ENCODE data around the gene NEIL1.
A peak's percentile ranks its signal among the peaks of the same experiment; 100 is the strongest.

NEIL1 gene

DNA sequence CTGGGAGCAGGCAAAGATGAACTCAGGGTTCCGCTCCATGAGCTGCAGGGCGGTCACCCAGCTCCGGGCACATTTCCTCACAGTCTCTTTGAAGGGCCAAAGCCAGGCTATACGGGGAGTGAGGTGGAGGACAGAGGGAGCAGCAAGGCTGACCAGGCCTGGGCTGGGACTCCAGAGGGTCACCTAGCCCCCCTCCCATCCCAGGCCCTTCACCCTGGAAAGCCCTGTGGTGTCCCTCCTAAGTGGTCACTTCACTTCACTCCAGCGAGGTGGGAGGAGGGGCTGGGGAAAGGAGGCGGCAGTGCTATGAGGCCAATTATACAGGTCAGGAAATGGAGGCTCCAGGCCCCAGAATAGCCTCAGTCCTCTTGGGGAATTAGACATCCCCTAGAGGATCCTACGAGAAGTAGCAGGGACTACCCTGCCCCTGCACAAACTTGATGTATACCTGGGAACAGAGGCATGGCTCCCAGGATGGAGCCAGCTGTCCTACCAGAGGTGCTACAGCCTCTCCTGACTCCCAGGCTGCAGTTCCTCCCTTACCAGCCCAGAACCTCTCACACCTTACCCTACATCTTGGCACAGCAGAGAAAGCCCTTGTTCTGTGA, 15.9 kb downstream of the NEIL1 start:
- H3K27me3 ChIP-seq (ENCODE audit: control insufficient read depth, insufficient read depth, low read length) = no peaks in the 10 kb centered on the region
- no peak overlapping the region for H3K4me3 ChIP-seq (ENCODE audit: low read length)
- H3K27ac ChIP-seq (ENCODE audit: low read depth, low read length) = no peak overlapping the region
- H3K4me1 ChIP-seq (ENCODE audit: control insufficient read depth, insufficient read depth, low read length) = peaks cover 4% of the 10 kb centered on the region
- no peak overlapping the region for H3K9ac ChIP-seq (ENCODE audit: low read length)
- H3K36me3 ChIP-seq (ENCODE audit: control insufficient read depth, insufficient read depth, low read length) = peaks cover 39% of the 10 kb centered on the region

GRCh38 chr15:75363786-75364185, 16.9 kb downstream of the NEIL1 start:
- H3K4me1 ChIP-seq (ENCODE audit: control insufficient read depth, insufficient read depth, low read length) = peaks cover 5% of the 10 kb centered on the region
- no peak overlapping the region for H3K9ac ChIP-seq (ENCODE audit: low read length)
- H3K4me3 ChIP-seq (ENCODE audit: low read length) = no peak overlapping the region
- no peak overlapping the region for H3K27ac ChIP-seq (ENCODE audit: low read depth, low read length)
- H3K27me3 ChIP-seq (ENCODE audit: control insufficient read depth, insufficient read depth, low read length) = no peaks in the 10 kb centered on the region
- peaks cover 36% of the 10 kb centered on the region for H3K36me3 ChIP-seq (ENCODE audit: control insufficient read depth, insufficient read depth, low read length)

- Histone ChIP-seq H3K27me3 (ENCODE audit: control insufficient read depth, insufficient read depth, low read length) (no peaks in the 10 kb centered on the region), H3K27ac (ENCODE audit: low read depth, low read length) (no peak overlapping the region), H3K4me3 (ENCODE audit: low read length) (no peak overlapping the region), H3K9ac (ENCODE audit: low read length) (no peak overlapping the region), H3K4me1 (ENCODE audit: control insufficient read depth, insufficient read depth, low read length) (peaks cover 11% of the 10 kb centered on the region), H3K36me3 (ENCODE audit: control insufficient read depth, insufficient read depth, low read length) (peaks cover 29% of the 10 kb centered on the region)
These were observed 18.0 kb downstream of the NEIL1 start for GRCh38 chr15:75364881-75365280.

GRCh38 chr15:75366163-75366562, 19.3 kb downstream of the NEIL1 start:
- H3K4me1 ChIP-seq (ENCODE audit: control insufficient read depth, insufficient read depth, low read length) = peaks cover 11% of the 10 kb centered on the region
- H3K36me3 ChIP-seq (ENCODE audit: control insufficient read depth, insufficient read depth, low read length) = peaks cover 25% of the 10 kb centered on the region
- H3K27ac ChIP-seq (ENCODE audit: low read depth, low read length) = no peak overlapping the region
- no peak overlapping the region for H3K4me3 ChIP-seq (ENCODE audit: low read length)
- no peak overlapping the region for H3K9ac ChIP-seq (ENCODE audit: low read length)
- no peaks in the 10 kb centered on the region for H3K27me3 ChIP-seq (ENCODE audit: control insufficient read depth, insufficient read depth, low read length)

DNA sequence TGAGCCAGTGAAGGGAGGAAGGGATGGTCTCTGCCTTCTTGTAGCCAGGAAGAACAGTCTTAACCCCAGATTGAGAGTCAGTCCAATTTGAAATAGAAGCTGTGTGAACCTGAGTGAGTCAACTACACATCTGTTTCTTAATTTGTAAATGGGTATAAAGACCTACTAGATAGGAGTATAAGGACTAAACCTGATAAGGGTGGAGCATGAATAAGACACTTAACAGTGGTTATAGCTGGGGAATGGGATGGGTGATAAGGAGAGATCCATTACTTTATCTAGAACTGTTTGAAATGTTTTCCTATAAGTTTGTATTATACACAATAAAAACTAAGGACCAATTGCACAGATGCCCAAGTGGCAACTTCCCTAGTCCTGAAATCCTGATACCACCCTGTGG, 20.2 kb downstream of the NEIL1 start:
- no peak overlapping the region for H3K9ac ChIP-seq (ENCODE audit: low read length)
- peak overlapping the region; percentile 87 for H3K4me3 ChIP-seq (ENCODE audit: low read length)
- peaks cover 11% of the 10 kb centered on the region for H3K4me1 ChIP-seq (ENCODE audit: control insufficient read depth, insufficient read depth, low read length)
- no peak overlapping the region for H3K27ac ChIP-seq (ENCODE audit: low read depth, low read length)
- H3K27me3 ChIP-seq (ENCODE audit: control insufficient read depth, insufficient read depth, low read length) = no peaks in the 10 kb centered on the region
- peaks cover 25% of the 10 kb centered on the region for H3K36me3 ChIP-seq (ENCODE audit: control insufficient read depth, insufficient read depth, low read length)

- H3K9ac ChIP-seq (ENCODE audit: low read length) = no peak overlapping the region
- H3K27ac ChIP-seq (ENCODE audit: low read depth, low read length) = peak overlapping the region; percentile 89
- H3K27me3 ChIP-seq (ENCODE audit: control insufficient read depth, insufficient read depth, low read length) = no peaks in the 10 kb centered on the region
- H3K36me3 ChIP-seq (ENCODE audit: control insufficient read depth, insufficient read depth, low read length) = peaks cover 20% of the 10 kb centered on the region
- H3K4me3 ChIP-seq (ENCODE audit: low read length) = peak overlapping the region; percentile 87
- peaks cover 11% of the 10 kb centered on the region for H3K4me1 ChIP-seq (ENCODE audit: control insufficient read depth, insufficient read depth, low read length)
These were observed 20.6 kb downstream of the NEIL1 start for GRCh38 chr15:75367406-75367912.

GRCh38 chr15:75367913-75368688, 21.3 kb downstream of the NEIL1 start, which contains the start of gene MAN2C1:
Gene MAN2C1, minus strand, starts transcription at chr15:75368607. Its CDS starts 24 bp downstream, at chr15:75368583.
- Histone ChIP-seq H3K9ac (ENCODE audit: low read length) (peak within 1 kb of the TSS; percentile 76), H3K27ac (ENCODE audit: low read depth, low read length) (peak within 1 kb of the TSS; percentile 89), H3K27me3 (ENCODE audit: control insufficient read depth, insufficient read depth, low read length) (no peaks in the 10 kb centered on the region), H3K36me3 (ENCODE audit: control insufficient read depth, insufficient read depth, low read length) (peaks cover 21% of the 10 kb centered on the region), H3K4me3 (ENCODE audit: low read length) (peak within 1 kb of the TSS; percentile 87), H3K4me1 (ENCODE audit: control insufficient read depth, insufficient read depth, low read length) (peaks cover 11% of the 10 kb centered on the region)

GRCh38 chr15:75368689-75369239, 21.9 kb downstream of the NEIL1 start:
- Histone ChIP-seq H3K4me3 (ENCODE audit: low read length) (peak overlapping the region; percentile 87), H3K36me3 (ENCODE audit: control insufficient read depth, insufficient read depth, low read length) (peaks cover 23% of the 10 kb centered on the region)

DNA sequence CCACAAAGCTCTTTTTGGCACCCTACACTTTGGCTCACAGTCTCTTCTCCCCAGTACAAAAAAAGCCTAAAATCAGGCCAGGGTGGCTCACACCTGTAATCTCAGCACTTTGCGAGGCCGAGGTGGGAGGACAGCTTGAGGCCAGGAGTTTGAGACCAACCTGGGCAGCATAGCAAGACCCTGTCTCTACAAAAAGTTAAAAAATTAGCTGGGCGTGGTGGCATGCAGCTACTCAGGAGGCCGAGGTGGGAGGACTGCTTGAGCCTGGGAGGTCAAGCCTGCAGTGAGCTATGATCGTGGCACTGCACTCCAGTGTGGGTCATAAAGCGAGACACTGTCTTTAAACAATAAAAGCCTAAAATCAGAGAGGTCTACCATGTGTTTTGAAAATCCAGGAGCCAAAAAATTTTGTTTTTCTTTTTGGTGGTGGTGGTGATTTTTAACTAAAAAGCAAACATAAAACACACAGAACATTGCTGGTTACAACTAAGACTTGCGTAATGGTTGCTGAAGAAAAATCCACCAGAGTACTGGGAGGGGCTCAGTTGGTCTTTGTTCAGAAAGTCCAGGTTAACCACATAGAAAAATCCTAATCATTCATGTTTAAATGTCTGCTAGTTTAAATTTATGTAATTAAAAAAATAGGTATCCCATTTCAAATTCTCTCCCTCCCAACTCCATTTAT, 23.2 kb downstream of the NEIL1 start:
- Histone ChIP-seq H3K4me1 (ENCODE audit: control insufficient read depth, insufficient read depth, low read length) (peaks cover 11% of the 10 kb centered on the region), H3K27ac (ENCODE audit: low read depth, low read length) (no peak overlapping the region), H3K9ac (ENCODE audit: low read length) (no peak overlapping the region), H3K4me3 (ENCODE audit: low read length) (no peak overlapping the region), H3K36me3 (ENCODE audit: control insufficient read depth, insufficient read depth, low read length) (peaks cover 31% of the 10 kb centered on the region), H3K27me3 (ENCODE audit: control insufficient read depth, insufficient read depth, low read length) (no peaks in the 10 kb centered on the region)

More at GRCh38 chr15:75368689-75369239, 21.9 kb downstream of the NEIL1 start:
- Histone ChIP-seq H3K27ac (ENCODE audit: low read depth, low read length) (peak overlapping the region; percentile 89), H3K4me1 (ENCODE audit: control insufficient read depth, insufficient read depth, low read length) (peaks cover 11% of the 10 kb centered on the region), H3K27me3 (ENCODE audit: control insufficient read depth, insufficient read depth, low read length) (no peaks in the 10 kb centered on the region), H3K9ac (ENCODE audit: low read length) (peak overlapping the region; percentile 76)

DNA sequence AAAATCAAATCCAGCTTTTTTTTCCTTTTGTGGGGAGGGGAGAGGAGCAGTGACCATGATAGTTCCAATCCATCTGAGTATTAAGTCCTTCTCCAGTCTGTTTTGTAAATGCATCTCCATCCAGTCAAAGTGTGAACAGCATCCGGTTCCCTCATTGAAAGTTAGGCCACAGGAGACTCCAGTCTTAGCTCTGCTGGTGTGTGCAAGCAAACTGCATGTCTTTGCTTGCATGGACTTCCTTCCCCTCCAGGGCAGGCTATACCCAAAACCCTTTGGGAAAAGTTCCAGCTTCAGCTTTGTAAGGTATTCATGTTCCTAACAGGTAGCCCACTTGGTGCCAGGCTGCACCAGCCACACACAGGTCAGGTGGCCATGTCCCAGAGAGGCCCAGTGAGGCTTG, 24.6 kb downstream of the NEIL1 start:
- H3K9ac ChIP-seq (ENCODE audit: low read length) = no peak overlapping the region
- H3K27me3 ChIP-seq (ENCODE audit: control insufficient read depth, insufficient read depth, low read length) = no peaks in the 10 kb centered on the region
- no peak overlapping the region for H3K4me3 ChIP-seq (ENCODE audit: low read length)
- H3K36me3 ChIP-seq (ENCODE audit: control insufficient read depth, insufficient read depth, low read length) = peaks cover 30% of the 10 kb centered on the region
- H3K4me1 ChIP-seq (ENCODE audit: control insufficient read depth, insufficient read depth, low read length) = peaks cover 11% of the 10 kb centered on the region
- no peak overlapping the region for H3K27ac ChIP-seq (ENCODE audit: low read depth, low read length)

- H3K27ac ChIP-seq (ENCODE audit: low read depth, low read length) = no peak overlapping the region
- no peaks in the 10 kb centered on the region for H3K27me3 ChIP-seq (ENCODE audit: control insufficient read depth, insufficient read depth, low read length)
- H3K4me3 ChIP-seq (ENCODE audit: low read length) = no peak overlapping the region
- peaks cover 25% of the 10 kb centered on the region for H3K36me3 ChIP-seq (ENCODE audit: control insufficient read depth, insufficient read depth, low read length)
- H3K9ac ChIP-seq (ENCODE audit: low read length) = no peak overlapping the region
- peaks cover 11% of the 10 kb centered on the region for H3K4me1 ChIP-seq (ENCODE audit: control insufficient read depth, insufficient read depth, low read length)
These were observed 25.3 kb downstream of the NEIL1 start for GRCh38 chr15:75371901-75372688.

Measured in rectal smooth muscle tissue (tissue), 1 donor.